Stimulated activated CD8-positive, alpha-beta memory T cell treated with anti-CD3 and anti-CD28 coated beads, Interleukin-7, amount 100 ng/mL, for 48 hours (primary cell): ENCODE data around the gene AEN.
A peak's percentile ranks its signal among the peaks of the same experiment; 100 is the strongest.

Experiments
- DNase-seq, 2 donors: peaks; one replicate each; pipeline ENCODE4 v3.0.0-alpha.2; 2020; ENCODE audit warnings: low read depth in 1 of 2; ENCODE audit errors: extremely low read depth in 1 of 2

The AEN gene

DNA sequence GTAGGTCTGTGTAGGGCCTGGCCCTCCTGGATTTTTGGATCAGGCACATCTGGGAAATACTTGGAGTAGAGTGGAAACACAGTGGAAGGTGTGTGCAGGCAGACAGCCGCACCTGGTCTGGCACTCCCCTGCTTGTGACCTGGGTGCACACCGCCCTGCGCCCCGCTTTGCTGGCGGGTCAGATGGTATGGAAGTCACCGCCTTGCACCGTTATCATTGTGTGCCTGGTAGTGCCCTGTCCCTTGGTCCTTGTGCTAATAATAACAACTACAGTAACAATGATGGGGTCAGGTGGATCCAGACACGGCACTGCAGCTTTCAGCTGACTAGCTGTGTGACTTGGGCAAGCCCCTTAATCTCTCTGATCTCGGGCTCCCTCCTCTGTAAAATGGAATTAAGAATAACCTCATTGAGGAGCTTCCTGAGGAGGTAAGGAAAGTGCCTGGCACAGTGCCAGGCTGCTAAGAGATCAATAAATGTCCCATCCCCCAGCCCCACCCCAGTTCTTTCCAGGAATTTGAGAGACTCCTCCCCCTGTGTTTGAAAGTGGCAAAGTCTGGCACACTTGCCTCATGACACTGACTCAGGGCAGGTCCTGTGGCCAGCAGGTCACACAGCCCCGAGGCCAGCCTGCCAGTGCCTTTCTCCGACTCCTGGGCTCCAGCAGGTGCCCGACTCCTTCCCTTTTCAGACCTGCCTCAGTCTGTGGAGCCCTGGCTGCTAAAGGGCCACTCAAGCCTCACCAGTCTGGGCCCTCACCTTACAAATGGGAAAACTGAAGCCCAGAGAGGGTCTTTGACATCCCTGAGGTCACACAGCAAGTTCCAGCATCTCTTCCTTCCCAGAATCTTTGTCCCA, 27.4 kb downstream of the AEN start:
- DNase-seq, result no peak

- peak; percentile 59 to 75 for DNase-seq
These were observed 28.2 kb downstream of the AEN start for GRCh38 chr15:88649286-88649733.

DNA sequence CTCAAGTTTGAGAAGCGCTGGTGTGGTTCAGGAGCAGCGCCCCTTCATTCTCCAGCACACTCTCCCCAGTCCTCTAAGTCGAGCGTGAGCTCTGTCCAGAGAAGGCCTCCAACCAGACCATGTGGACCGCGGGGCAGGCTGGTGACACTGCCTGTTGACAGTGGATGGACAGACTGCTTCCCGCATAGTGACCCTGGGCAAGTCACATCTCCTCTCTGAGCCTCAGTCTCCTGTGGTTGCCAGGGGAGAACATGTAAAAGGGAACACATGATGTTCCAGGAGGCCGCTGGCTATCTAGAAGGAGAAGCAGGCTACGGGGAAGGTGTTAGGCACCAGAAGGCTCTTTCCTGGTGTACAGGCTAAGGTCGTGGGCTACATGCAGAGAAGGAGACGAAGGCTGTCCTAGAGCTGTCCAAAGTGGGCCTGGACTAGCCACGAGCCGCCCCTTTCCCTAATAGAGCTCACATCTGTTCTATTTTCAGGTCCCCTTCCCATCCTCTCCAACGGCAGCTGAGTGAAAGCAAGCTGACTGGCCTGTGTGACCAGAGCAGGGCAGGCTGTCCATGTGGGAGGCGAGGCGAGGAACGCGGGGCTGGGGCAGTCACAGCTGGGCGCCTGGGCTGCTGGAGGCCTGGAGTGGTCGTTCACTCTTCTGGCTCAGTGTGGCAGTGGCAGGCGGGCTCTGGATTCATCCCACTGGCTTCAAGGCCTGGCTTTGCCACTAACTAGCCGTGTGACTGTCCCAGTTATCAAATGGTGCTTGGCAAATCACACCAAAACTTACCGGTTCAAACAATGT, 28.8 kb downstream of the AEN start:
- no peak for DNase-seq

- DNase-seq, result no peak
These were observed 29.4 kb downstream of the AEN start for GRCh38 chr15:88650556-88650955.

GRCh38 chr15:88651136-88651732, 30.1 kb downstream of the AEN start:
- no peak for DNase-seq

- no peak for DNase-seq
These were observed 30.8 kb downstream of the AEN start for GRCh38 chr15:88651971-88652370.

GRCh38 chr15:88652456-88653199, 31.5 kb downstream of the AEN start:
- DNase-seq, result no peak

DNA sequence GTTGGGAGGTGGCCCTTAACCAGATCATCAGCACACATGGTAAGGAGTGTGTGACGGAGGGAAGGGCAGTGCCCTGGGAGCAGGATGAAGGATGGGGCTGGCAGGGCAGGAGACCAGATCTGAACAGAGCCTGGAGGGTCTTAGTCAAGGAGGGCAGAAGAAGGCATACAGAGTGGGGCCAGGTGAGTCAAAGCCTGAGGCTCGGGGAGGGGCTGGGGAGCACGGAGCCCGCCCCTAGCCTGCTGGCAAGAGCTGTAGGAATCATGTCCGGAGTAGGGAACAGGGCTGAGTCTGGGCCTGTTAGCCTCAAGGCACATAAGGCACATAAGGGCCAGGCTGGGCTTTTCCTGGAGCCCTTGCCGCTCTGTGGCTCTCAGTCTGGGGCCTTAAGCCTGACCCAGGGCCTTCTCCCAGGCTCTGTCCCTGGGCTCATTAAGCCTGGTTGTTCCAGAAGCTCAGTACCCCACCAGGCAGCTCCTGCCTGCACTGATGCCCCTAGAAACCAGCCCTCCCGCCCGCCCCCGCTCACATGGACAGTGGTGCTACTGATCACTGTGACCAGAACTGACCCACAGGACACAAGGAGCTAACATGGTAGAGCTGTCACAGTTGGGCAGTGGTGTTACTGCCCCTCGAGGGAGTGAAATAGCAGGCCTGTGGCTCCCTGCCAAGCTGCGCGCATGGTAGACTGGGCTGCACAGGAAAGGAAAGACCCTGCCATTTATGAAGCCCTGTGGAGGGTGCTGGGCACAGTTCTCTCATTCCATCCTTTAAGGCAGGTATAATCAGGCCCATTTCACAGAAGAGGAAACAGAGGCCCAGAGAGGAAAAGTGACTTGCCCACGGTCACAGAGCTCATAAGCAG, 32.3 kb downstream of the AEN start:
- DNase-seq, result no peak

DNA sequence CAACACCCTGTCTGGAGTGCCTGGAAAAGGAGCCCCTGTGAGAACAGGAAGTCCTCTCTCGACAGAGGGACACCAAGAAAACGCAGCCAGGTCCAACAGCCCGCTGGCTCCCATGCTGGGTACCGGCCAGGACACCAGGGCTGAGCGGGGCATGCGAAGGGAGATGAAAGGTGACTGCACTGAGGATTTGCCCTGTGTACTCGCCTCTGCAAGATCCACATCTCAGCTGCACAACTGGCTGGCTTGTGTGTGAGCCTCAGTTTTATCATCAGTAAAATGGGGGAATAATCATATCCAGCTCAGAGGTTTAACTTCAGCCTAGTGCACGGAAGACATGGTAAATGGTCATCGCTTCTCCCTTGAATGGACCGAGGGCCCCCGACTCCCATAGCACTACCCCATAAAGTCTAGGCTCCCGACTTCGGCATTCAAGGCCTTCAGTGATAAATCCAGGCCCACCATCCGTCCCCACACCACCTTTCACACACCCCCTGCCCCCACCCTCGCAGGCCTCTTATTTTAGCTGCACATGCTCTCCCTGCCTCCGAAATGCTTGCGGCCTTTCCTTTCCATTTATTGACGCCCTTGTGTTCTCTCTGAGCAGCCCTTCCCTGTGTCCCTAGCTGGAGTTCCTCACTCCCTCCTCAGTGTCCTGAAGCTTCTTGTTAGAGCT, 33.4 kb downstream of the AEN start:
- DNase-seq, result no peak

DNA sequence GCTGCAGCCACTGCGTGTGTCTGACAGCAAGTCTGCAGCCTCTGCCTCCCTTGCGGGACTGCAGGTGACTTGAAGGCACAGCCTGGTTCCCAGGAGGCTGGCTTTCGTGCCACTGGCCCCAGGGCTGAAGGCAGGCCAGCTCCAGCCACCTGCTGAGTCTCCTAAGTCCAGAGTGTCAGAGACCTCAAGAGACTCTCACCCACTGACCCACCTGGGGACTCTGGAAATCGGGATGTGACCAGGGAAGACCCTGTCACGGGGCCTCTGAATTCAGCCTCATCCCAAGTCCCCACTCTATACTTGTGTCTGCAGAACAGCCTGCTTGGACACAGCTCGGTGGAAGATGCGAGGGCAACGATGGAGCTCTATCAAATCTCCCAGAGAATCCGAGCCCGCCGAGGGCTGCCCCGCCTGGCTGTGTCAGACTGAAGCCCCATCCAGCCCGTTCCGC, 34.0 kb downstream of the AEN start:
- no peak for DNase-seq

DNA sequence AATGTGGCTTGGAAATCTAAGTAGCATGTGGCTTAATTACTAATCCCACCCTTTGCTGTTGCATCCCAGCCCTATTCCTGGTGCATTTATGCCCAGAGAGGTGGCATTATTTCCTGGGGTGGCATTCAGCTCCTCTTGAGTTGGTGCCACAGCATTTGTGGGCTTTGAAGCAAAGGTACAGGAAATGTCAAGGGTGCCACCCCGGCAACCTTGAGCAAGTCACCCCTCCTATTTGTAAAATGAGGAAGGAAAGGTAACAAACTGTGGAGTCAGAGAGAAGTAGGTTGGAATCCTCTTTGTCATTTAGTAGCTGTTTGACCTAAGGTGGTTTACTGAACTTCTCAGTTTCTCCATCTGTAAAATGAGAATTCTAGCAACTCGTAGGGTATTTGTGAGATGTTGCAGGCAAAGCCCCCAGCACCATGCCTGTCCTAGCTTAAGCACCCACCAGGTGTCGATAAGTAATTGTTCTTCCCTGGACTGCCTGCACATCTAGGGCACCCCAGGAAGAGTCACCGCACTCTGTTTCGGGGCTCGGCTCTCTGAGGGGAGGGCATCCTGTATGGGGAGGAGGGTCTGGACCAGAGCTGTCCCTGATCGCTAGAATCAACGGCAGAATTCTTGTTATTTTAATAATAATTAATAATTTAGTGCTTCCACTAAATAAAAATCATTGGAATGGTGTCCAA, 34.8 kb downstream of the AEN start:
- DNase-seq, result no peak

GRCh38 chr15:88656760-88657221, 35.7 kb downstream of the AEN start:
- no peak for DNase-seq

DNA sequence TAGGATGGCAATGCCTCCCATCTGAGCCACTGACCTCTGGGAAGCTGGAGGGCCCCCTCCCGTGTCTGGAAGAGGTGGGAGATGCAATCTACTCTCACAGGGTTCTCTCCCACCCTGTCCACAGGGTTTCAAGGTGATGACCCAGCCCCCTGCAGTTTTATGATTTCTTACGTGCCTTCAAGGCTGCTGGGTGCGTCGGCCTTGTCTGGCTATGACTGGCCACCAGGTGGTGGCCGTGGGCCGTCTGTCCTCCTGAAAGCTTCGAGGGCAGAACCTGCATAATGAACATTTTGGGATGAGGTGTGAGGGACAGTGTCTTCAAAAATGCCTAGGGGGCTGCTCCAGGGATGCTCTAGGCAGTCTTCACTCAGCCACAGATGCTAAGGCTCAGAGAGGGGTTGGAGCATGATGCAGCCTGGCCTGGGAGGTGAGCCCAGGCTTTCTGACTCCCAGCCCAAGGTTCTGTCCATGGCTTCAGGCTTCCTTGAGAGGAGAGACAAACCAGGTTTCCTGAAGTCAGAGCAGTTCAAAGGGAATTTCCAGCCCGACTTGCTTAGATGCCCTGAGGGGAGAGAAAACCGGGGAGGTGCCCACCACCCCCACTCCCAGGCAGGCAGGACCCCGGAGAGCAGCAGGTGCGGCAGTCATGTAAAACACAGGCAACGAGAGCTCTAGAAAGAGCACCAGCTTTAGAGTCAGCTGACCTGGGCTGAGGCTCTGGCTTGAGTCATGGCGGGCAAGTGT, 36.4 kb downstream of the AEN start:
- no peak for DNase-seq

GRCh38 chr15:88658070-88658965, 37.2 kb downstream of the AEN start:
- no peak for DNase-seq

DNA sequence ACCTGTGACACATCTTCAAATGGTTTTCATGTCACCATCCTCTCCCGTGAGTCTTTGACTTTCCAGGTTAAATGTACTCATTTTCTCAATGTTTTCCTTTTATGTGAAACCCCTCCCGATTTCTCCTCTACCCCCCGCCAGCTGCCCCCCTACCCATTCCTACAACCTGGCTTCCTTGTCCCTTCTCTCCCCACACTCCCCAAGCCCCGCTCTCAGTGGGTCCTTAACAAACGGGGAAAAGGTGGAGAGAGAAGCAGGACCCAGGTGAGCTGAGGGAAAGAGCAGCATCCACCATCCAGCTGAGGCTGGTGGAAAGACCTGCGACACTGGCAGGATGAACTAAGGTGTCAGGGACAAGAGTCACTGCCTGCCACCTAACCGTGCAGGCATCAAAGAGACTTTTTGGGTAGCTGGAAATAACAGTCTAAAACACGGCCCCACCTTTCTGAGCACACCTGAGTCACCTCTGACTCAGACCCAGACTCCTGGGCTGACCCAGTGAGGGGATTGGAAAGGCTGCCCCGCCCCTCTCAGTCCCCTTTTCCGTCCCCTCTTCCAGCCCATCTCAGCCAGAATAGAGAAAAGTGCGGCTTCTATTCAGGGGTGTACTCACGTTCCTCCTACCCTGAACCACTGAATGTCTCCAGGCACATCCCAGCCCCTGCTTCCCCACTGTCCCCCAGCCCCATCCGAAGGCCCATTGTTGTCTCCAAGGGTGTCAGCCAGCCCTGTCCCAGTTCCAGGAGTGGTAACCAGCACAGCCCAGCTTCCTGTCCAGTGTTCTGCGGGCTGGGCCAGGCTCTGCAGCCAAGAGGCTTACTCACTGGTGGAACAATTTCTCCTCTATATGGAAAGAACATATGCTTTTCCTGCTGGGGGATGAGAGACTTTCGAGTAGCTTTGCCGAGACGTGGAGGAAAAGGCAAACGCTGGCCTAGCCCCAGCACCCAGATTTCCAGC, 38.1 kb downstream of the AEN start:
- no peak for DNase-seq
